Epithelial cell of esophagus (primary cell): ENCODE measurements around the gene PROZ.

Experiments used
- DNase-seq: peaks from one replicate; pipeline ENCODE4 v3.0.0; 2010; ENCODE audit warnings: low read depth
- H3K4me3 ChIP-seq: 2 replicates; pipeline ENCODE4 v1.5.1; 2011; ENCODE audit warnings: mild to moderate bottlenecking, low read length, control low read depth
- TF ChIP-seq, protein P1 (sequence below): IDR thresholded peaks from 2 replicates; pipeline ENCODE4 v1.5.1; 2011; ENCODE audit warnings: low read depth, mild to moderate bottlenecking, low read length, control low read depth, inconsistent platforms; ENCODE audit not compliant: insufficient read depth; ENCODE audit errors: missing control alignments

PROZ gene

DNA sequence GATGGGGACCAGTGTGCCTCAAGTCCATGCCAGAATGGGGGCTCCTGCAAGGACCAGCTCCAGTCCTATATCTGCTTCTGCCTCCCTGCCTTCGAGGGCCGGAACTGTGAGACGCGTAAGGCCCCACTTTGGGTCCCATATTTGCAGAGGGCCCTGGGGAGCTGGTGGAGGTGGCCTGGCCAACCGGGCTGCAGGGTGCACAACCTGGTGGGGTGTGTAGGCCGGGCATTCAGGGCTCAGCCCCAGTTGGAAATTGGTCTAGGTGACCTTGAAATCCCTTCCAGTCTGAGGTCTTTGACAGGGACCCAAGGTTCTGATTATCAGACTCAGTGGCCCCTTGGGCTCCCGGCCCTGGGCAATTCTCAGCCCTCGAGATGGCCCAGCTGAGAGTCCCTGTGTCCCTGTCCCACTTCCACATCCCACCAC is 44.6 kb upstream of the PROZ start:
- DNase-seq: no peak
- H3K4me3 ChIP-seq: no peak overlapping the region
- TF ChIP-seq, protein P1, sequence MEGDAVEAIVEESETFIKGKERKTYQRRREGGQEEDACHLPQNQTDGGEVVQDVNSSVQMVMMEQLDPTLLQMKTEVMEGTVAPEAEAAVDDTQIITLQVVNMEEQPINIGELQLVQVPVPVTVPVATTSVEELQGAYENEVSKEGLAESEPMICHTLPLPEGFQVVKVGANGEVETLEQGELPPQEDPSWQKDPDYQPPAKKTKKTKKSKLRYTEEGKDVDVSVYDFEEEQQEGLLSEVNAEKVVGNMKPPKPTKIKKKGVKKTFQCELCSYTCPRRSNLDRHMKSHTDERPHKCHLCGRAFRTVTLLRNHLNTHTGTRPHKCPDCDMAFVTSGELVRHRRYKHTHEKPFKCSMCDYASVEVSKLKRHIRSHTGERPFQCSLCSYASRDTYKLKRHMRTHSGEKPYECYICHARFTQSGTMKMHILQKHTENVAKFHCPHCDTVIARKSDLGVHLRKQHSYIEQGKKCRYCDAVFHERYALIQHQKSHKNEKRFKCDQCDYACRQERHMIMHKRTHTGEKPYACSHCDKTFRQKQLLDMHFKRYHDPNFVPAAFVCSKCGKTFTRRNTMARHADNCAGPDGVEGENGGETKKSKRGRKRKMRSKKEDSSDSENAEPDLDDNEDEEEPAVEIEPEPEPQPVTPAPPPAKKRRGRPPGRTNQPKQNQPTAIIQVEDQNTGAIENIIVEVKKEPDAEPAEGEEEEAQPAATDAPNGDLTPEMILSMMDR: no peak

DNA sequence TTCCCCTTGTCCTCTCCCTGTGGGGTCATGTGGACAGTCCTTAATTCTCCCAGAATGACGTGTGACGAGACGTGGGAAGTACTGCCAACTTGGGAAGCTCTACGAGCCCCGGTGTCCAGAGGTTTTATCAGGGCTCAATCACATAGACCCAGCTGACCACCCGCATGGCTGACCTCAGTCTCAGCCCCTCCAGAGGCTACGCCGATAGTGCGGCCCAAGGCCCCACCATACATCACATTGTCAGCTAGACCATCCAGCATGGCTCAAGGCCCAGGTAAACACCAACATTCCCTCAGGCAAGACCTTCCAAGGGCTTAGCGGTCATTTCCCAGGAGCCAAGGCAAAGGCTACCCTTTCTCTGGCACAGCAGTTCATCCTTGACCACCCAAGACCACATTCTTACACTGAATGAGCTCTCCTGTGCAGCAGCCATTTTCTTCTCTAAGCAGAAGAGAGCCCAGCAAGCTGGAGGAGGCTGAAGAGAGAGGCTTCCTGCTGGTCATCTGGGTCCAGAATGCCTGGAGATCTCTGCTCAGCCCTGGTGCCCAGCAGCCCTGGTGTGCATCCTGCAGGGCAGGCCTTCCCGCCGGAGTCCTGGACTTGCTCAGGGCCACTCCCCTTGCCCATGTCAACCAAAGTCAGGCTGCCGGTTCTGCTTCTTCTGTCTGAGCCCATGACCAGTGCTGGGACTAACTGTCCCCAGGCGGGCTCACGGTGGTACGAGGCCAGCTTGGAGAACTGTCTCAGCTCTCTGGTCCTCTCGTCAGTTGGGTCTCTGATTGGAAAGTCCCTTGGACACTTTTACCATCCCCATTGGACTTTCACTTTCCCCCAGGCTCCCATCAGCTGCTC is 43.7 kb upstream of the PROZ start:
- DNase-seq: no peak
- TF ChIP-seq, protein P1: no peak
- H3K4me3 ChIP-seq: no peak overlapping the region

DNA sequence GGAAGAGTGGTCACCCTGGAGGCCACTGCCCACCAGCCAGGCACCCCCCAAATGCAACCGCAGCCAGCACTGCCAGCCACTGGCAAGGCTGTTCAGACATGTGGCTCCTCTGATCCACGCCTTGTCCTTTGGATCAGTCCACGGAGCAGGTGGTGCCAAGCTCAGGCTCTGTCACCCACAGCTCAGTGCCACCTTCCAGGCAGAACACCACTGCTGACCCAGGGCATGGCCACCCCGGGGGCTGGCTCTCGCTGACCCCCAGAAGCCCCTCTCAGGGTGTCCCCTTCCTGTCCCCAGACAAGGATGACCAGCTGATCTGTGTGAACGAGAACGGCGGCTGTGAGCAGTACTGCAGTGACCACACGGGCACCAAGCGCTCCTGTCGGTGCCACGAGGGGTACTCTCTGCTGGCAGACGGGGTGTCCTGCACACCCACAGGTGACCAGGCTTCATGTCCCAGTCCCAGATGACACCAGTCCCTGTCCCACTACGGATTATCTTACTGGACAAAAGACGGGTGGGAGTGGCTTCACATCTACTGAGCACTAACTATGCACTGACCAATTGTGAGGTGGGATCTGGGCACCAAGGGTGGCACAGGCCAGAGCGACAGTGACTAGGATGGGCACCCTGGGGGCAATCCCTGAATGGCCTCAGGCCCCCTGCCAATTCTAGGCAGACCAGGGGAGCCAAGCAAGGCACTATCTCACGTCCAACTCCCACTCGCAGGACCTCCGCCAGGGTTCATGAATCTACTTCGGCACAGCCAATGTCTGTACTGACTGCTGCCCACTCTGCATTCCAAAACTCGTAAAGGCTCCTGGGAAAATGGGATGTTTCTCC is 42.9 kb upstream of the PROZ start:
- DNase-seq: no peak
- TF ChIP-seq, protein P1: no peak
- H3K4me3 ChIP-seq: no peak overlapping the region

DNA sequence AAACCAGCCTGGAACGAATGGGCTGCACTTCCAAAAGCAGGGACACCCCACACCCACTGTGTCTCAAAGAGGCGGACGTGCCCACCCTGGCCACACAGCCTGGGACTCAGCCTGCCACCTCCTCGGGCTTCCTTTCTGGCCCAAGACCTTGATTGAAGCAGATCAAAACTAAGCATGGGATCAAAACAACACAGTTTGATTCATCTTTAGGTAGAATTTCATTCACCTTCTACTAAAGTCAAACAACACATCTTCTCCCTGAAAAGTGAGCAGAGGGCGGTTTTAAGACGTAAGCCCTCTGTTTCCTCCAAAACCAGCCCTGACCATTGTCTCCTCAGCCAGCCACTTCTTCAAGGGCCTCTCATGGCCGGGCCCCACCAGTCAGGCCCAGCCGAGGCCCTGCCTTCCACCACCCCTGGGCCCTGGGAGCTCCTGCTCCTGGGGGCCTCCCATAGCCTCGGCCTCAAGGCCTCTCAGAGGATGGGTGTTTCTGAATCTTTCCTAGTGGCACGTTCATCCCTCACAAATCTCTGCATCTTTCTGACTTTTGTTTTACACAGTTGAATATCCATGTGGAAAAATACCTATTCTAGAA is 42.1 kb upstream of the PROZ start:
- DNase-seq: no peak
- H3K4me3 ChIP-seq: no peak overlapping the region
- TF ChIP-seq, protein P1: no peak

DNA sequence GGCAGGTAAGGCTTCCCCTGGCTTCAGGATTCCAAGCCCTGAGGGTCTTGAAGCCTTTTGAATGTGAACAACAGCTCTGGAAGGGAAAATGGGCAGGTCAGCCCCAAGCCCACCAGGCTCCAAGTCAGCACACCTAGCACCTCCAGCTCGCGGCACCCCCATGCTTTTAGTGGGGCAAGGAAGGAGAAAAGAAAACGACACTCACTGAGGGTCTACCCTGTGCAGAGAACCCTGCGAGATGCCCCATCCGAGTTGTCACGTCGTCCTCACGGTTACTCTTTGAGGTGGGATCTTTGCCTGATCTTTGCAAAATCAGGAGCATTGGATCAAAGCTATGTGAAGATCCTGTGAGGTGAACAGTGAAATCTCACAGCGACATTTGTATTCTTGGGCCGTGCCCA is 41.6 kb upstream of the PROZ start:
- TF ChIP-seq, protein P1: no peak
- H3K4me3 ChIP-seq: no peak overlapping the region
- no peak for DNase-seq

DNA sequence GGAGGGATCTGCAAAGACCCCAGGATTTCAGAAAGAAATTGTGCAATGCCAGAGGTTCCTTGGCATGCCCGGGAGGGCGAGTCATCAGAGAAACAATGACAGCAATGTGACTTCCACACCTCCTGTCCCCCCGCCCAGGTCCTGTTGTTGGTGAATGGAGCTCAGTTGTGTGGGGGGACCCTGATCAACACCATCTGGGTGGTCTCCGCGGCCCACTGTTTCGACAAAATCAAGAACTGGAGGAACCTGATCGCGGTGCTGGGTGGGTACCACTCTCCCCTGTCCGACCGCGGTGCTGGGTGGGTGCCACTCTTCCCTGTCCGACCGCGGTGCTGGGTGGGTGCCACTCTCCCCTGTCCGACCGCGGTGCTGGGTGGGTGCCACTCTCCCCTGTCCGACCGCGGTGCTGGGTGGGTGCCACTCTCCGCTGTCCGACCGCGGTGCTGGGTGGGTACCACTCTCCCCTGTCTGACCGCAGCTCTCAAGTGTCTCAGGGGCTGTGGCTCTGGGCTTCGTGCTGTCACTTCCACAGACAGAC is 41.0 kb upstream of the PROZ start:
- H3K4me3 ChIP-seq: no peak overlapping the region
- TF ChIP-seq, protein P1: no peak
- DNase-seq: no peak
